ENCODE data around the gene SEMA3F. TPM values are rescaled to one million over a fixed set of nuclear protein-coding genes. Genes with fewer than 3 reads are reported as not detected.

SEMA3F gene
- total and polyA plus RNA-seq, 2 donors (not counting 1 experiment from before 2014, with no cell fraction given), result 5.1 to 9.7 TPM

DNA sequence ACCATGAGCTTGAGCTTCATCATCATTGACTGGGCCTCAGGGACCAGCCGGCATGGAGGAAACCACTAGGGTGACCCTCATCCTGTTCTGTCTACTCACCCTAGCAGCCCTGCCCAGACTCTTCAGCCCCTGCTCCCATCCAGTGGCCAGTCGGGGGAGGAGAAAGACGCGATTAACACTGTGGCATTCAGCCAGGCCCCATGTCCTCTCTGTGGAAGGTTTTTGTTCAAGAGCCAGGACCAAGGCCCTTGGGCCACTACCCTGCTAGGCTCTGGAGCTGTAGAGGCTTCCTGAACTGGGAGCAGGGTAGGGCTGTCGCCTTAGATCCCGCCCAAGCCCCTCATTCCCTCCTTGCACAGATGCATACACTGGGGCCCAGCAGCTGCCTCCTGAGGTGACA lies 65.0 kb downstream of the SEMA3F start:
- no peak overlapping the region for H3K27ac ChIP-seq (ENCODE audit: insufficient read depth, low read length)
- DNase-seq (ENCODE audit: low read depth in 2 of 2), result no peak
- H4K20me1 ChIP-seq (ENCODE audit: control insufficient read depth, extremely low read depth, insufficient read depth, low read length), result no peaks in the 10 kb centered on the region
- no peak for TF ChIP-seq EZH2 (IDR thresholded peaks at IDR 0.05; ENCODE audit: low read length, missing control alignments)
- TF ChIP-seq, protein P1, sequence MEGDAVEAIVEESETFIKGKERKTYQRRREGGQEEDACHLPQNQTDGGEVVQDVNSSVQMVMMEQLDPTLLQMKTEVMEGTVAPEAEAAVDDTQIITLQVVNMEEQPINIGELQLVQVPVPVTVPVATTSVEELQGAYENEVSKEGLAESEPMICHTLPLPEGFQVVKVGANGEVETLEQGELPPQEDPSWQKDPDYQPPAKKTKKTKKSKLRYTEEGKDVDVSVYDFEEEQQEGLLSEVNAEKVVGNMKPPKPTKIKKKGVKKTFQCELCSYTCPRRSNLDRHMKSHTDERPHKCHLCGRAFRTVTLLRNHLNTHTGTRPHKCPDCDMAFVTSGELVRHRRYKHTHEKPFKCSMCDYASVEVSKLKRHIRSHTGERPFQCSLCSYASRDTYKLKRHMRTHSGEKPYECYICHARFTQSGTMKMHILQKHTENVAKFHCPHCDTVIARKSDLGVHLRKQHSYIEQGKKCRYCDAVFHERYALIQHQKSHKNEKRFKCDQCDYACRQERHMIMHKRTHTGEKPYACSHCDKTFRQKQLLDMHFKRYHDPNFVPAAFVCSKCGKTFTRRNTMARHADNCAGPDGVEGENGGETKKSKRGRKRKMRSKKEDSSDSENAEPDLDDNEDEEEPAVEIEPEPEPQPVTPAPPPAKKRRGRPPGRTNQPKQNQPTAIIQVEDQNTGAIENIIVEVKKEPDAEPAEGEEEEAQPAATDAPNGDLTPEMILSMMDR (conservative IDR thresholded peaks at IDR 0.05 in 1 of 2, IDR thresholded peaks at IDR 0.05 in 1 of 2; ENCODE audit: low read depth in 1 of 2, low read length in 2 of 2), result no peak
- peaks cover 11% of the 10 kb centered on the region for H3K27me3 ChIP-seq (ENCODE audit: control insufficient read depth, insufficient read depth, low read length)
- H3K79me2 ChIP-seq (ENCODE audit: control insufficient read depth, insufficient read depth, low read length), result no peaks in the 10 kb centered on the region
- no peaks in the 10 kb centered on the region for H3K36me3 ChIP-seq (ENCODE audit: control insufficient read depth, insufficient read depth, low read length)
- no peak overlapping the region for H3K4me2 ChIP-seq (ENCODE audit: extremely low read depth, insufficient read depth, low read length)
- H3K4me1 ChIP-seq (ENCODE audit: control insufficient read depth, extremely low read depth, insufficient read depth, low read length), result no peaks in the 10 kb centered on the region
- no peaks in the 10 kb centered on the region for H3K9me3 ChIP-seq (ENCODE audit: control insufficient read depth, insufficient read depth, low read depth, low read length)
- H3K4me3 ChIP-seq (replicated peaks in 1 of 4; ENCODE audit: control extremely low read depth in 1 of 4, insufficient read depth in 1 of 4, low read depth in 3 of 4, low read length in 4 of 4), result no peak overlapping the region
- no peak overlapping the region for H2AFZ ChIP-seq (ENCODE audit: low read length)
- H3K9ac ChIP-seq (ENCODE audit: insufficient read depth, low read length), result no peak overlapping the region

DNA sequence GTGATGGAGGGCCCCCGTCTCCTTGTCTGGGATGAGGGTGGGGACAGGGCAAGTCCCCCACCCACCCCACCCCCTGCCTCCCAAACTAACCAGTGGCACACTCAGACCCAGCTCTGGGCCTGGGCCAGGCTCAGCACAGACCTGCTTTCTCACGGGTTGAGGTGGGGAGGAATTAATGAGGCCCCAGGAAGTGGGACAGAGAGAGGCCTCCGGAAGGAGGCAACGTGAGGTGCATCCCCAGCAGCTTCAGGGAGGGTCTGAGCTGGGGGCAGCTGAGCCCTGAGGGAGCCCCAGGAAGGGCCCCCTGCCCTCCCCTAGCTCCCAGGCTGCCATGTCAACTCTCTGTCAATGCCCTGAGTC lies 65.9 kb downstream of the SEMA3F start:
- H3K27ac ChIP-seq (ENCODE audit: insufficient read depth, low read length), result no peak overlapping the region
- no peaks in the 10 kb centered on the region for H3K9me3 ChIP-seq (ENCODE audit: control insufficient read depth, insufficient read depth, low read depth, low read length)
- no peaks in the 10 kb centered on the region for H3K4me1 ChIP-seq (ENCODE audit: control insufficient read depth, extremely low read depth, insufficient read depth, low read length)
- no peak overlapping the region for H3K9ac ChIP-seq (ENCODE audit: insufficient read depth, low read length)
- no peak for DNase-seq (ENCODE audit: low read depth in 2 of 2)
- no peak overlapping the region for H2AFZ ChIP-seq (ENCODE audit: low read length)
- no peak overlapping the region for H3K4me2 ChIP-seq (ENCODE audit: extremely low read depth, insufficient read depth, low read length)
- peaks cover 11% of the 10 kb centered on the region for H3K27me3 ChIP-seq (ENCODE audit: control insufficient read depth, insufficient read depth, low read length)
- H3K79me2 ChIP-seq (ENCODE audit: control insufficient read depth, insufficient read depth, low read length), result no peaks in the 10 kb centered on the region
- H4K20me1 ChIP-seq (ENCODE audit: control insufficient read depth, extremely low read depth, insufficient read depth, low read length), result no peaks in the 10 kb centered on the region
- no peaks in the 10 kb centered on the region for H3K36me3 ChIP-seq (ENCODE audit: control insufficient read depth, insufficient read depth, low read length)
- TF ChIP-seq EZH2 (IDR thresholded peaks at IDR 0.05; ENCODE audit: low read length, missing control alignments), result no peak
- TF ChIP-seq, protein P1 (conservative IDR thresholded peaks at IDR 0.05 in 1 of 2, IDR thresholded peaks at IDR 0.05 in 1 of 2; ENCODE audit: low read depth in 1 of 2, low read length in 2 of 2), result no peak
- H3K4me3 ChIP-seq (replicated peaks in 1 of 4; ENCODE audit: control extremely low read depth in 1 of 4, insufficient read depth in 1 of 4, low read depth in 3 of 4, low read length in 4 of 4), result no peak overlapping the region

DNA sequence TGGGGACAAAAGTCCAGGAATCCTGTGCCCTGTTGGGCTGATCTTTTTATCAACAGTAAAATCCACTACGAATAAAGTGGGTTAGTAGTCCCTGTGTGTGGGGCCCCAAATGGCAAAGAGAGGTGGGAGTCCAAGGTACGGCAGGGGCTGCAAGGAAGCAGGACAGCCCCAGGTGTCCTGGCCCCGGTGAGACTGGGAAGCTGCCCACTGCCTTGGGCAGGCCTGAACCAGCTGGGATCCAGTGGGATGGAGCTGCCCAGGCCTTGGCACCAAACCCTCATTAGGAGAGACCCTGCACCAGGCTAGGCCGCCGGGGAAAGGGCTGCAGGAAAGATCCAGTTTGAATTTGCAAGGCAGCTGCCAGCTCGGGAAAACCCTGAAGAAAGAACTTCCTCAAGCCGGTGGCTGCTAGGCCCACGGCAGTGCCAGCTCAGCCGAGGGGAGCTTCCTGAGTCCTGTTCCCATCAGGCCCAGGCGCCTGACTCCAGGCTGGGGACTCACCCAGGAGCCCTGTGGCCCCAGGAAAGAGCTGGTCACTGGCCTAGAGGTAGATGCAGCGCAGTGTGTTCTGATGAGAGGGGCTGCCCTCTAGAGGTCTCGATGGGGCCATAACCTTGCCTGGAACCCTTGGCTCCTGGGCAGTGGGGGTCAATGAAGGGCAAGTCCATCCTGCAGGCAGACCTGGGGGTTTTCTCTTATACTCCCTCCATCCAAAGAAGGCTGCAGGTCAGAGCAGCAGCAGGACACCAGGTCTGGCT lies 66.5 kb downstream of the SEMA3F start:
- DNase-seq (ENCODE audit: low read depth in 2 of 2), result no peak
- Histone ChIP-seq H3K9me3 (ENCODE audit: control insufficient read depth, insufficient read depth, low read depth, low read length) (no peaks in the 10 kb centered on the region), H3K36me3 (ENCODE audit: control insufficient read depth, insufficient read depth, low read length) (no peaks in the 10 kb centered on the region), H3K79me2 (ENCODE audit: control insufficient read depth, insufficient read depth, low read length) (no peaks in the 10 kb centered on the region), H3K9ac (ENCODE audit: insufficient read depth, low read length) (no peak overlapping the region), H3K4me1 (ENCODE audit: control insufficient read depth, extremely low read depth, insufficient read depth, low read length) (peaks cover 3% of the 10 kb centered on the region), H4K20me1 (ENCODE audit: control insufficient read depth, extremely low read depth, insufficient read depth, low read length) (no peaks in the 10 kb centered on the region), H3K4me2 (ENCODE audit: extremely low read depth, insufficient read depth, low read length) (no peak overlapping the region), H3K27ac (ENCODE audit: insufficient read depth, low read length) (no peak overlapping the region), H3K4me3 (replicated peaks in 1 of 4; ENCODE audit: control extremely low read depth in 1 of 4, insufficient read depth in 1 of 4, low read depth in 3 of 4, low read length in 4 of 4) (no peak overlapping the region), H3K27me3 (ENCODE audit: control insufficient read depth, insufficient read depth, low read length) (peaks cover 11% of the 10 kb centered on the region), H2AFZ (ENCODE audit: low read length) (no peak overlapping the region)
- TF ChIP-seq EZH2 (IDR thresholded peaks at IDR 0.05; ENCODE audit: low read length, missing control alignments), result no peak
- TF ChIP-seq, protein P1 (conservative IDR thresholded peaks at IDR 0.05 in 1 of 2, IDR thresholded peaks at IDR 0.05 in 1 of 2; ENCODE audit: low read depth in 1 of 2, low read length in 2 of 2), result no peak

All from fibroblast of lung (primary cell).